Endodermal cell (in vitro differentiated cells): Measurements from ENCODE around the gene GPR137B. TPM values are rescaled to one million over a fixed set of nuclear protein-coding genes. Genes with fewer than 3 reads are reported as not detected.

Source experiments
- DNase-seq: peaks from one replicate; pipeline ENCODE4 v3.0.0-alpha.2; 2017
- H3K27ac ChIP-seq: 2 replicates; pipeline ENCODE4 v1.5.1; 2013; ENCODE audit warnings: mild to moderate bottlenecking, low read depth, low read length, moderate library complexity
- H3K27me3 ChIP-seq: 2 replicates; pipeline ENCODE4 v1.6.1; 2013; ENCODE audit warnings: mild to moderate bottlenecking, low read length, moderate library complexity; ENCODE audit not compliant: insufficient read depth, control insufficient read depth, poor library complexity, severe bottlenecking
- H3K36me3 ChIP-seq: 2 replicates; pipeline ENCODE4 v1.7.0; 2013; ENCODE audit warnings: mild to moderate bottlenecking, low read length, moderate library complexity; ENCODE audit not compliant: control insufficient read depth, insufficient read depth
- H3K4me1 ChIP-seq: one replicate; pipeline ENCODE4 v1.7.0; 2013; ENCODE audit warnings: low read length; ENCODE audit not compliant: control insufficient read depth, insufficient read depth
- H3K4me3 ChIP-seq: 2 replicates; pipeline ENCODE4 v1.5.1; 2013; ENCODE audit warnings: mild to moderate bottlenecking, low read length, moderate library complexity
- H3K9ac ChIP-seq: 2 replicates; pipeline ENCODE4 v1.6.1; 2013; ENCODE audit warnings: mild to moderate bottlenecking, low read length, moderate library complexity; ENCODE audit not compliant: poor library complexity, severe bottlenecking; ENCODE audit errors: extremely low read depth
- H3K9me3 ChIP-seq: 2 replicates; pipeline ENCODE4 v1.6.1; 2013; ENCODE audit warnings: mild to moderate bottlenecking, low read length, moderate library complexity; ENCODE audit not compliant: control insufficient read depth
- H3K27ac Mint-ChIP-seq: 2 replicates; pipeline ENCODE4 v1.8.0; 2020; ENCODE audit warnings: mixed read lengths
- H3K27me3 Mint-ChIP-seq: 2 replicates; pipeline ENCODE4 v1.8.0; 2021; ENCODE audit warnings: mild to moderate bottlenecking, mixed read lengths; ENCODE audit not compliant: insufficient read depth
- H3K36me3 Mint-ChIP-seq: 2 replicates; pipeline ENCODE4 v1.8.0; 2020; ENCODE audit warnings: low read depth, mixed read lengths
- H3K4me1 Mint-ChIP-seq: 2 replicates; pipeline ENCODE4 v1.8.0; 2020; ENCODE audit warnings: mixed read lengths
- H3K4me3 Mint-ChIP-seq: 2 replicates; pipeline ENCODE4 v1.8.0; 2020; ENCODE audit warnings: mild to moderate bottlenecking, moderate library complexity, mixed read lengths
- H3K9me3 Mint-ChIP-seq: 2 replicates; pipeline ENCODE4 v1.8.0; 2020; ENCODE audit warnings: mild to moderate bottlenecking, mixed read lengths
- CTCF ChIP-seq: fragments of 200-600 bp; sonication (generic); conservative IDR thresholded peaks from 2 replicates; pipeline ENCODE4 v1.5.0; 2021; ENCODE audit warnings: antibody characterized with exemption, mild to moderate bottlenecking
- WGBS, 2 experiments: methylation state at CpG; one replicate each; pipeline versions ENCODE4 v1.1.5 to v1.1.7; 2013; ENCODE audit warnings: missing lambda C conversion rate in 2 of 2, mixed read lengths in 1 of 2; ENCODE audit not compliant: insufficient coverage in 1 of 2, insufficient read length in 1 of 2; 5-methylcytosine and 5-hydroxymethylcytosine counted together
- total RNA-seq, 2 donors: library from RNA; stranded (reverse); fragmentation: NEBNext Ultra II Directional in 1 of 2; extraction: Animal tissue kit (Norgen Biotek cat#: 25700) in 1 of 2; gene quantifications; 2 replicates in 1 of 2; 3 replicates in 1 of 2; pipeline ENCODE4 v1.2.1, GENCODE V29; 2021

Gene GPR137B
- total RNA-seq, 2 donors from 2014 or later: 2.8 to 6.7 TPM

- Mint-ChIP-seq H3K27me3 (peaks cover 9% of the 10 kb centered on the region), H3K27ac (no peak overlapping the region), H3K4me3 (no peak overlapping the region), H3K9me3 (no peaks in the 10 kb centered on the region), H3K36me3 (no peaks in the 10 kb centered on the region), H3K4me1 (peaks cover 7% of the 10 kb centered on the region)
- Histone ChIP-seq H3K4me3 (no peak overlapping the region), H3K9me3 (no peaks in the 10 kb centered on the region), H3K36me3 (no peaks in the 10 kb centered on the region), H3K9ac (no peak overlapping the region), H3K4me1 (peaks cover 5% of the 10 kb centered on the region), H3K27ac (no peak overlapping the region), H3K27me3 (no peaks in the 10 kb centered on the region)
- no peak for TF ChIP-seq CTCF
- no peak for DNase-seq
- WGBS, 2 experiments: 91 to 92% methylated on average over 10 to 13 of the region's 13 CpGs
These were observed 11.8 kb downstream of the GPR137B start for GRCh38 chr1:236154126-236154525.

GRCh38 chr1:236154671-236155398, 12.5 kb downstream of the GPR137B start:
- no peaks in the 10 kb centered on the region for H3K27me3 ChIP-seq
- peaks cover 5% of the 10 kb centered on the region for H3K4me1 ChIP-seq
- Mint-ChIP-seq H3K27ac (no peak overlapping the region), H3K4me3 (no peak overlapping the region), H3K27me3 (peaks cover 9% of the 10 kb centered on the region), H3K36me3 (no peaks in the 10 kb centered on the region), H3K4me1 (peaks cover 7% of the 10 kb centered on the region), H3K9me3 (no peaks in the 10 kb centered on the region)
- no peaks in the 10 kb centered on the region for H3K9me3 ChIP-seq
- peak; percentile 24 for TF ChIP-seq CTCF
- H3K27ac ChIP-seq: no peak overlapping the region
- H3K9ac ChIP-seq: no peak overlapping the region
- H3K36me3 ChIP-seq: no peaks in the 10 kb centered on the region
- no peak for DNase-seq
- 92 to 94% methylated on average over 21 to 24 of the region's 24 CpGs for WGBS, 2 experiments
- H3K4me3 ChIP-seq: no peak overlapping the region

GRCh38 chr1:236155399-236155767, 13.0 kb downstream of the GPR137B start:
- peaks cover 10% of the 10 kb centered on the region for H3K27me3 Mint-ChIP-seq
- 92% methylated on average over 5 to 11 of the region's 11 CpGs for WGBS, 2 experiments
- TF ChIP-seq CTCF: no peak

More at GRCh38 chr1:236155399-236155767, 13.0 kb downstream of the GPR137B start:
- Mint-ChIP-seq H3K27ac (no peak overlapping the region), H3K36me3 (no peaks in the 10 kb centered on the region), H3K4me1 (peaks cover 7% of the 10 kb centered on the region), H3K4me3 (no peak overlapping the region), H3K9me3 (peaks cover 2% of the 10 kb centered on the region)
- H3K27ac ChIP-seq: no peak overlapping the region
- no peaks in the 10 kb centered on the region for H3K9me3 ChIP-seq
- DNase-seq: no peak
- H3K4me3 ChIP-seq: no peak overlapping the region
- H3K36me3 ChIP-seq: no peaks in the 10 kb centered on the region
- no peaks in the 10 kb centered on the region for H3K27me3 ChIP-seq
- peaks cover 5% of the 10 kb centered on the region for H3K4me1 ChIP-seq
- no peak overlapping the region for H3K9ac ChIP-seq
